PFSK-1 (cell line): ENCODE data around the gene DNAH11.

Source experiments
- FOXP2 ChIP-seq: optimal IDR thresholded peaks from 2 replicates; pipeline ENCODE3; 2011; ENCODE audit warnings: borderline replicate concordance, control low read depth, inconsistent platforms; ENCODE audit not compliant: insufficient read depth; ENCODE audit errors: extremely low read length, extremely low read depth
- POLR2AphosphoS5 ChIP-seq: IDR thresholded peaks from 2 replicates; pipeline ENCODE4 v1.6.1; 2012; ENCODE audit warnings: low read depth, mild to moderate bottlenecking, control low read depth, low read length, moderate library complexity
- REST ChIP-seq, 2 experiments: IDR thresholded peaks; 2 replicates each; pipeline versions ENCODE4 v1.6.1 to v1.8.0; 2011 to 2012; ENCODE audit warnings: low read depth in 2 of 2, low read length in 2 of 2, control low read depth in 1 of 2, inconsistent platforms in 1 of 2, mild to moderate bottlenecking in 1 of 2, moderate library complexity in 1 of 2; ENCODE audit not compliant: insufficient read depth in 1 of 2
- SIN3A ChIP-seq: IDR thresholded peaks from 2 replicates; pipeline ENCODE4 v1.6.1; 2012; ENCODE audit warnings: mild to moderate bottlenecking, low read length, moderate library complexity, borderline replicate concordance; ENCODE audit not compliant: insufficient read depth
- TAF1 ChIP-seq: IDR thresholded peaks from 2 replicates; pipeline ENCODE4 v1.6.1; 2012; ENCODE audit warnings: low read length, control low read depth, borderline replicate concordance; ENCODE audit not compliant: insufficient read depth

DNAH11 gene

GRCh38 chr7:21733837-21734236 lies 191.0 kb downstream of the DNAH11 start:
- no peak for TF ChIP-seq SIN3A
- TF ChIP-seq POLR2AphosphoS5 = no peak
- TF ChIP-seq FOXP2 = no peak
- no peak for TF ChIP-seq TAF1
- no peak for TF ChIP-seq REST (IDR thresholded peaks at IDR 0.05; ENCODE audit: insufficient read depth in 1 of 2, low read depth in 2 of 2, low read length in 2 of 2)

GRCh38 chr7:21743493-21743892 lies 200.7 kb downstream of the DNAH11 start:
- no peak for TF ChIP-seq FOXP2
- no peak for TF ChIP-seq TAF1
- TF ChIP-seq SIN3A = no peak
- no peak for TF ChIP-seq POLR2AphosphoS5
- TF ChIP-seq REST (IDR thresholded peaks at IDR 0.05; ENCODE audit: insufficient read depth in 1 of 2, low read depth in 2 of 2, low read length in 2 of 2) = no peak

GRCh38 chr7:21746949-21747348 lies 204.1 kb downstream of the DNAH11 start:
- TF ChIP-seq TAF1 = no peak
- TF ChIP-seq REST (IDR thresholded peaks at IDR 0.05; ENCODE audit: insufficient read depth in 1 of 2, low read depth in 2 of 2, low read length in 2 of 2) = no peak
- no peak for TF ChIP-seq SIN3A
- no peak for TF ChIP-seq POLR2AphosphoS5
- TF ChIP-seq FOXP2 = no peak

- TF ChIP-seq POLR2AphosphoS5 (no peak), SIN3A (no peak), REST (IDR thresholded peaks at IDR 0.05; ENCODE audit: insufficient read depth in 1 of 2, low read depth in 2 of 2, low read length in 2 of 2) (no peak), TAF1 (no peak), FOXP2 (no peak)
Observed at GRCh38 chr7:21747806-21748205, 205.0 kb downstream of the DNAH11 start.

GRCh38 chr7:21749378-21749777 lies 206.5 kb downstream of the DNAH11 start:
- TF ChIP-seq REST (IDR thresholded peaks at IDR 0.05; ENCODE audit: insufficient read depth in 1 of 2, low read depth in 2 of 2, low read length in 2 of 2) (no peak), TAF1 (no peak), FOXP2 (no peak), SIN3A (no peak), POLR2AphosphoS5 (no peak)
